ENCODE results near the gene GNE. TPM values are rescaled to one million over a fixed set of nuclear protein-coding genes. Genes with fewer than 3 reads are reported as not detected.

Gene GNE
- total and polyA plus RNA-seq, 2 experiments from 2014 or later, result 2.2 to 15.7 TPM

GRCh38 chr9:36288070-36288469 is 29.8 kb upstream of the GNE start (continued):
- TF ChIP-seq STAT1 (IDR thresholded peaks at IDR 0.05; ENCODE audit: unreplicated experiment) (no peak), CTCF (conservative IDR thresholded peaks at IDR 0.05; ENCODE audit: low read depth in 2 of 2) (no peak), REST (IDR thresholded peaks at IDR 0.05; ENCODE audit: unreplicated experiment) (no peak), ZNF114 (CRISPR knock-in tag; IDR thresholded peaks at IDR 0.05) (no peak), EZH2phosphoT487 (IDR thresholded peaks at IDR 0.05; ENCODE audit: unreplicated experiment) (no peak), EZH2 (IDR thresholded peaks at IDR 0.05; ENCODE audit: low read depth, unreplicated experiment) (no peak), JUNB (IDR thresholded peaks at IDR 0.05; ENCODE audit: unreplicated experiment) (no peak)

GRCh38 chr9:36286388-36286787 is 28.1 kb upstream of the GNE start:
- no peaks in the 10 kb centered on the region for H3K4me1 ChIP-seq (ENCODE audit: insufficient read depth)
- H3K4me2 ChIP-seq, result no peak overlapping the region
- H3K27me3 ChIP-seq (ENCODE audit: insufficient read depth), result no peaks in the 10 kb centered on the region
- ATAC-seq (no peak), DNase-seq (ENCODE audit: low spot score) (no peak)
- no peaks in the 10 kb centered on the region for H3K36me3 ChIP-seq (ENCODE audit: insufficient read depth)
- no peaks in the 10 kb centered on the region for H3K79me2 ChIP-seq (replicated peaks; ENCODE audit: insufficient read depth)
- H3K9me3 Mint-ChIP-seq, result no peaks in the 10 kb centered on the region
- no peaks in the 10 kb centered on the region for H3K36me3 Mint-ChIP-seq (ENCODE audit: low read depth)
- TF ChIP-seq POLR2AphosphoS5 (IDR thresholded peaks at IDR 0.05; ENCODE audit: low read depth) (no peak), CTCF (conservative IDR thresholded peaks at IDR 0.05; ENCODE audit: low read depth in 2 of 2) (no peak), JUNB (IDR thresholded peaks at IDR 0.05; ENCODE audit: unreplicated experiment) (no peak), ZNF114 (CRISPR knock-in tag; IDR thresholded peaks at IDR 0.05) (no peak), ZNF462 (CRISPR knock-in tag; IDR thresholded peaks at IDR 0.05) (no peak)
- H2AFZ ChIP-seq, result no peak overlapping the region
- no peak overlapping the region for H3K27ac ChIP-seq (ENCODE audit: low read depth)
- H3K4me3 ChIP-seq, result no peak overlapping the region
- H3F3A ChIP-seq (replicated peaks; ENCODE audit: low read depth), result no peaks in the 10 kb centered on the region
- H3K9me2 ChIP-seq (ENCODE audit: insufficient read depth), result no peaks in the 10 kb centered on the region
- no peak overlapping the region for H3K27ac Mint-ChIP-seq
- no peak overlapping the region for H3K4me3 Mint-ChIP-seq
- peaks cover 2% of the 10 kb centered on the region for H3K27me3 Mint-ChIP-seq (ENCODE audit: insufficient read depth, low read depth, poor library complexity)
- no peaks in the 10 kb centered on the region for H3K4me1 Mint-ChIP-seq
- H4K20me1 ChIP-seq (replicated peaks; ENCODE audit: insufficient read depth), result no peaks in the 10 kb centered on the region

All from GM23338 (cell line).